Adrenal gland (tissue), 12 donors: ENCODE data around the gene SERPINA3. TPM values are rescaled to one million over a fixed set of nuclear protein-coding genes. Genes with fewer than 3 reads are reported as not detected.
A peak's percentile ranks its signal among the peaks of the same experiment; 100 is the strongest.

Experiments
- DNase-seq, 7 donors: peaks; one replicate each; pipeline ENCODE4 v3.0.0-alpha.2; 2019 to 2020
- H3K27ac ChIP-seq, 5 donors: fragments of 200-600 bp; sonication (generic) in 4 of 5; 1 replicate in 3 of 5; 2 replicates in 2 of 5; pipeline versions ENCODE4 v1.5.1 to v1.8.0; 2016 to 2020; ENCODE audit warnings: mild to moderate bottlenecking in 1 of 5
- H3K27me3 ChIP-seq: fragments of 200-600 bp; 2 replicates; pipeline ENCODE4 v1.8.0; 2021
- H3K36me3 ChIP-seq, 2 donors: fragments of 200-600 bp; replicated peaks in 1 of 2; 1 replicate in 1 of 2; 2 replicates in 1 of 2; pipeline versions ENCODE4 v1.5.1 to v1.8.0; 2018 to 2022
- H3K4me1 ChIP-seq, 2 donors: fragments of 200-600 bp; replicated peaks in 1 of 2; 1 replicate in 1 of 2; 2 replicates in 1 of 2; pipeline versions ENCODE4 v1.5.1 to v1.8.0; 2018 to 2021
- H3K4me3 ChIP-seq, 4 donors: fragments of 200-600 bp; sonication (generic) in 3 of 4; one replicate each; pipeline ENCODE4 v1.5.1; 2016 to 2018
- H3K9me3 ChIP-seq, 3 donors: fragments of 200-600 bp; sonication (generic) in 1 of 3; replicated peaks in 1 of 3; 1 replicate in 2 of 3; 2 replicates in 1 of 3; pipeline versions ENCODE4 v1.5.1 to v1.8.0; 2016 to 2021
- POLR2A ChIP-seq, 2 donors: fragments of 450-650 bp; IDR thresholded peaks; one replicate each; pipeline ENCODE4 v1.6.1; 2017; ENCODE audit warnings: antibody characterized with exemption in 2 of 2, mild to moderate bottlenecking in 2 of 2, moderate library complexity in 1 of 2
- WGBS, 4 donors: extraction: QIAGEN DNeasy Blood & Tissue Kit in 2 of 4; methylation state at CpG; one replicate each; pipeline versions ENCODE4 v1.1.5 to v1.1.7; 2013 to 2017; 5-methylcytosine and 5-hydroxymethylcytosine counted together
- intact Hi-C, 2 donors: fragments of 100-400 bp; cut with DNase I; formaldehyde crosslinking; loops; one replicate each; pipeline versions ENCODE4 v1.14.1 to v1.15.0; 2022 to 2023
- polyA plus RNA-seq, 3 donors: library from polyadenylated mRNA; stranded (reverse); fragments of 200-250 nt in 2 of 3; fragments of 350-450 nt in 1 of 3; fragmentation: Illumina TruSeq in 1 of 3; extraction: RNeasy Lipid Tissue Mini Kit (QIAGEN cat#74804) in 1 of 3; gene quantifications; one replicate each; pipeline ENCODE4 v1.2.3, GENCODE V29; 2013 to 2014
- total RNA-seq, 9 donors: library from RNA; depleted of rRNA in 4 of 9; stranded (reverse); fragments of >200 nt in 4 of 9; fragments of 120-200 nt in 1 of 9; fragmentation: NEBNext Ultra II Directional in 1 of 9; extraction: Animal tissue kit (Norgen Biotek cat#: 25700) in 1 of 9; gene quantifications; one replicate each; pipeline versions ENCODE4 v1.1.0 to v1.2.4, GENCODE V29; 2013 to 2023
- TF ChIP-seq, protein P1 (sequence below), 6 experiments: fragments of 450-650 bp in 4 of 6; fragments of 200-600 bp in 2 of 6; sonication (generic) in 1 of 6; IDR thresholded peaks; 1 replicate in 5 of 6; 2 replicates in 1 of 6; pipeline versions ENCODE4 v1.5.1 to v1.8.0; 2016 to 2021; ENCODE audit warnings: antibody characterized with exemption in 6 of 6, mild to moderate bottlenecking in 2 of 6, moderate library complexity in 1 of 6
- donor health status: healthy with polysubstance abuse.
- donor health status: Bipolar disorder and iron deficiency.
- donor health status: DM: yes; HTN: yes; CAD: no.
- donor health status: DM: no; HTN: no; CAD: no.
- donor health status: DM: no; HTN: no; CAD: no.
- donor health status: DM: yes; HTN: yes; CAD: no.

Gene SERPINA3
- total and polyA plus RNA-seq, 12 donors = 2.5 to 245 (median 34.0) TPM

DNA sequence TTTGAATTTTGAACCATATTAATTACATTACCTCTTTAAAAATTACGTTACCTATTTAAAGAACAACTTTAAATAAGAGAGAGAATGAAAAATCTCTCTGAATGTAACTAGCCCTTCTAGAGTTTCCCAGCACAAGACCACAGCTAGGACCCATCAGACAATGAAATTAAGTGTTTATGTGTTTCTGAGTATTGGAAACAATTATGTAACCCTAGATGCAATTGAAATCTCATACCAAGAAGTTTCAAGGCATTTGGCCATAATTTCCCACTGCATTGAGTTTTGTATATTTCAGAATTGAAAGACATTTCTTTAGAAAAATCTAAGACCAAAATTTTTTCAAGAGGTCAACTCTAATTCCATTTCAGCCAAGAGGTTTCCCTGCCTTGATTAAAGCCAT, 47.1 kb downstream of the SERPINA3 start:
- Histone ChIP-seq H3K4me3 (no peak overlapping the region), H3K27me3 (no peaks in the 10 kb centered on the region), H3K36me3 (no peaks in the 10 kb centered on the region), H3K27ac (no peak overlapping the region), H3K9me3 (no peaks in the 10 kb centered on the region), H3K4me1 (peaks cover 3% of the 10 kb centered on the region in 2 donors)
- TF ChIP-seq, protein P1, sequence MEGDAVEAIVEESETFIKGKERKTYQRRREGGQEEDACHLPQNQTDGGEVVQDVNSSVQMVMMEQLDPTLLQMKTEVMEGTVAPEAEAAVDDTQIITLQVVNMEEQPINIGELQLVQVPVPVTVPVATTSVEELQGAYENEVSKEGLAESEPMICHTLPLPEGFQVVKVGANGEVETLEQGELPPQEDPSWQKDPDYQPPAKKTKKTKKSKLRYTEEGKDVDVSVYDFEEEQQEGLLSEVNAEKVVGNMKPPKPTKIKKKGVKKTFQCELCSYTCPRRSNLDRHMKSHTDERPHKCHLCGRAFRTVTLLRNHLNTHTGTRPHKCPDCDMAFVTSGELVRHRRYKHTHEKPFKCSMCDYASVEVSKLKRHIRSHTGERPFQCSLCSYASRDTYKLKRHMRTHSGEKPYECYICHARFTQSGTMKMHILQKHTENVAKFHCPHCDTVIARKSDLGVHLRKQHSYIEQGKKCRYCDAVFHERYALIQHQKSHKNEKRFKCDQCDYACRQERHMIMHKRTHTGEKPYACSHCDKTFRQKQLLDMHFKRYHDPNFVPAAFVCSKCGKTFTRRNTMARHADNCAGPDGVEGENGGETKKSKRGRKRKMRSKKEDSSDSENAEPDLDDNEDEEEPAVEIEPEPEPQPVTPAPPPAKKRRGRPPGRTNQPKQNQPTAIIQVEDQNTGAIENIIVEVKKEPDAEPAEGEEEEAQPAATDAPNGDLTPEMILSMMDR (IDR thresholded peaks at IDR 0.05) = no peak
- no peak for TF ChIP-seq POLR2A (IDR thresholded peaks at IDR 0.05)
- WGBS, 4 donors = 84 to 94% (median 89%) methylated on average over 1 of the region's 1 CpG
- intact Hi-C loops = no loop called here
- DNase-seq = no peak

DNA sequence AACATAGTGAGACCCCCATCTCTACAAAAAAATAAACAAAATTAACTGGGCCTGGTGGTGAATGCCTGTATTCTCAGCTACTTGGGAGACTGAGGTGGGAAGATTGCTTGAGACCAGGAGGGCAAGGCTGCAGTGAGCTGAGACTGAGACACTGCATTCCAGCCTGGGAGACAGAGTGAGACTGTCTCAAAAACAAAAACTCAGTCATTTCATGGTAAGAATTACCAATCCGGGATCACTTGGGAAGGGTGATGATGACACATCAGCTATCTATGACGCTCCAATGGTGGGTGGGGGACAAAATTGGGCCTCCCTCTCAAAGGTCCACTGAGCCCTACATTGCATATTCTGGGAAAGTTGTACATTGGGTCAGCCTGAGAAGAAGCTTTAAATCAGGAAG, 47.7 kb downstream of the SERPINA3 start:
- intact Hi-C loops = no loop called here
- no peaks in the 10 kb centered on the region for H3K36me3 ChIP-seq
- WGBS, 4 donors = 80 to 90% (median 85%) methylated on average over 2 of the region's 2 CpGs
- no peak for TF ChIP-seq POLR2A (IDR thresholded peaks at IDR 0.05)
- TF ChIP-seq, protein P1 (IDR thresholded peaks at IDR 0.05) = no peak
- no peaks in the 10 kb centered on the region for H3K4me1 ChIP-seq
- no peaks in the 10 kb centered on the region for H3K9me3 ChIP-seq
- no peak overlapping the region for H3K4me3 ChIP-seq
- DNase-seq = peak in 1 of 7 donors; percentile 5
- H3K27ac ChIP-seq = no peak overlapping the region
- no peaks in the 10 kb centered on the region for H3K27me3 ChIP-seq

DNA sequence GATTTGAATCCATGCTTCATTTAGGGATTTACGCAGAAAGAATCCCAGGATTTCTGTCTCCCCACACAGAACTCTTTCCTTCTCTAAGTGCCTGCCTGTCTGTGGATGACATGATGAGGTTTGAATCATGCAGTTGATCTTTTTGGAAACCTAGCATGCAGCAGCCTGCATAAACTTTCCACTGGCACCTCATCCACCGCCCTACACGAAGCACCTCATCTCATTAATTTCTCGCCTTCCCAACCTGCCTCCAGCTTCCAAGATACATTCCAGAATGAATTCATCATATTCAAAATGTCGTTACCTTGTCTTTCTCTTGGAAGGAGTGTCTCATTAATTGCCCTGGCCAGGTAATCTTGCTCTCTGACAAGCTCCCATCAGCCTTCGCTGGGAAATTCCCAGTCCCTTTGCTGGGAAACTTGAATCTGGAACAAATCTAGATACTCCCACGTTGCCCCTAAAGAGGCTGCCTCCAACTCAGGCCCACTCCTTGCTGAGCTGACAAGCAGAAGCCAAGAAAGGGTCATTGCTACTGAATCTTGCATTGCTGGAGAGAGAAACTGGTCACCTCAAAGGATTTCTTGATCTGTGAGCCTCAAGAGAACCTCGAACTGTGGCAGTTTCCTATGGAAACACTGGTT, 48.2 kb downstream of the SERPINA3 start:
- H3K4me1 ChIP-seq = no peaks in the 10 kb centered on the region
- H3K36me3 ChIP-seq = no peaks in the 10 kb centered on the region
- no peaks in the 10 kb centered on the region for H3K27me3 ChIP-seq
- no peaks in the 10 kb centered on the region for H3K9me3 ChIP-seq
- DNase-seq = peak in 1 of 7 donors; percentile 7
- WGBS, 4 donors = 79 to 88% (median 83%) methylated on average over 8 of the region's 8 CpGs
- no peak overlapping the region for H3K27ac ChIP-seq
- no peak overlapping the region for H3K4me3 ChIP-seq
- TF ChIP-seq POLR2A (IDR thresholded peaks at IDR 0.05) = no peak
- TF ChIP-seq, protein P1 (IDR thresholded peaks at IDR 0.05) = no peak
- intact Hi-C loops = no loop called here

DNA sequence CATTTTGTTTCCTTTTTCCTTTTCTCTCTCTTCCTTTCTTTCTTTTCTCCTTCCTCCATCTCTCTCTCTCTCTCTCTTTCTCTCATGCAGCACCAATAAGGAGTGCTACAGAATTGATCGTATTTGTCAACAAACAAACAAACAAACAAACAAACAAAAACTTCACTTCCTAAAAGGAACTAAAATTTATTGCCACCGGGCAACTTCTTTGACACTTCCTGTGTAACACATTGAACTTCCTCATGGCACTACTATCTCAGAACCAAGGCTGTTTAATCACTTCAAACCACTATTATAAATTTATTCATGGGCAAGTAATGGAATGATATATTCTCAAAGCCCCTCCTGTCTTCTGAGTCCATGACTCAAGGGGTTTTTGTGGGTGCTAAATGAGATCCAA, 51.3 kb downstream of the SERPINA3 start:
- H3K27me3 ChIP-seq = no peaks in the 10 kb centered on the region
- no peak overlapping the region for H3K4me3 ChIP-seq
- intact Hi-C loops = no loop called here
- H3K9me3 ChIP-seq = no peaks in the 10 kb centered on the region
- no peaks in the 10 kb centered on the region for H3K36me3 ChIP-seq
- DNase-seq = no peak
- H3K4me1 ChIP-seq = no peaks in the 10 kb centered on the region
- no peak overlapping the region for H3K27ac ChIP-seq
- TF ChIP-seq, protein P1 (IDR thresholded peaks at IDR 0.05) = no peak
- TF ChIP-seq POLR2A (IDR thresholded peaks at IDR 0.05) = no peak
- 58 to 80% (median 73%) methylated on average over 2 of the region's 2 CpGs for WGBS, 4 donors
